K562 (cell line): Measurements from ENCODE around the gene DNAH1. TPM values are rescaled to one million over a fixed set of nuclear protein-coding genes. Genes with fewer than 3 reads are reported as not detected.

ENCODE experiments used
- ATAC-seq: fragments of 200-7000 bp; cut with Tn5 transposase; 3 replicates; pipeline ENCODE4 v1.9.1; 2020; ENCODE audit warnings: moderate library complexity
- BruUV-seq: library from RNA; stranded (reverse); fragments of 400-500 nt; replicated peaks from 2 replicates; lab custom pipeline; 2021; lab: Mats Ljungman, UMichigan
- CTCF ChIA-PET: fragments of 300-600 bp; formaldehyde crosslinking; extraction: SDS; loops from one replicate; lab custom pipeline; 2021; ENCODE audit warnings: low intra/inter-chr PET ratio; lab: Yijun Ruan, JAX
- POLR2A ChIA-PET: fragments of 300-600, 350-650 bp; sonication (Branson Sonifier 250); formaldehyde crosslinking; extraction: SDS; loops from one replicate; lab custom pipeline; 2021; ENCODE audit warnings: antibody characterized with exemption, inconsistent platforms; lab: Yijun Ruan, JAX
- DNase-seq, 4 experiments: peaks; one replicate each; pipeline versions ENCODE4 v3.0.0 to v3.0.0-alpha.2; 2011 to 2018; ENCODE audit warnings: low spot score in 3 of 4, mixed read lengths in 3 of 4; ENCODE audit errors: extremely low read depth in 1 of 4
- FAIRE-seq: peaks from 2 replicates; lab custom pipeline; 2011; peaks lifted over from hg19 to GRCh38; lab: Jason Lieb, UNC
- H2AFZ ChIP-seq: 2 replicates; pipeline ENCODE4 v1.6.0; 2011; ENCODE audit warnings: low read depth, low read length, control low read depth, inconsistent platforms
- H3K27ac ChIP-seq: fragments of 200-600 bp; 3 replicates; pipeline ENCODE4 v1.8.0; 2011; ENCODE audit warnings: low read depth, mild to moderate bottlenecking, control low read depth, inconsistent platforms, low read length, moderate library complexity, mixed read lengths; ENCODE audit errors: extremely low read depth
- H3K27me3 ChIP-seq, 2 experiments: fragments of 300-600 bp in 1 of 2; 2 replicates in 1 of 2; 3 replicates in 1 of 2; pipeline versions ENCODE4 v1.6.0 to v1.8.0; 2011; ENCODE audit warnings: inconsistent platforms in 2 of 2, low read length in 2 of 2, mild to moderate bottlenecking in 1 of 2, mixed read lengths in 1 of 2, moderate library complexity in 1 of 2; ENCODE audit not compliant: control insufficient read depth in 2 of 2, insufficient read depth in 2 of 2
- H3K36me3 ChIP-seq: fragments of 300-600 bp; 3 replicates; pipeline ENCODE4 v1.8.0; 2011; ENCODE audit warnings: mild to moderate bottlenecking, low read length, inconsistent platforms; ENCODE audit not compliant: control insufficient read depth, insufficient read depth
- H3K4me1 ChIP-seq, 2 experiments: fragments of 200-600 bp in 1 of 2; replicated peaks in 1 of 2; 2 replicates in 1 of 2; 3 replicates in 1 of 2; pipeline versions ENCODE4 v1.5.1 to v1.8.0; 2011; ENCODE audit warnings: inconsistent platforms in 2 of 2, low read length in 2 of 2, mild to moderate bottlenecking in 1 of 2, mixed read lengths in 1 of 2, moderate library complexity in 1 of 2; ENCODE audit not compliant: control insufficient read depth in 2 of 2, insufficient read depth in 2 of 2
- H3K4me2 ChIP-seq: 2 replicates; pipeline ENCODE4 v1.6.1; 2011; ENCODE audit warnings: low read length, control low read depth, inconsistent platforms, mixed read lengths; ENCODE audit not compliant: insufficient read depth
- H3K4me3 ChIP-seq: fragments of 200-600 bp; sonication (generic), shearing (Covaris generic); 2 replicates; pipeline ENCODE4 v1.5.1; 2016; ENCODE audit warnings: control low read depth, inconsistent platforms
- H3K79me2 ChIP-seq: fragments of 200-600 bp; 3 replicates; pipeline ENCODE4 v1.8.0; 2011; ENCODE audit warnings: low read length, inconsistent platforms; ENCODE audit not compliant: control insufficient read depth, insufficient read depth
- H3K9ac ChIP-seq, 2 experiments: 2 replicates each; pipeline versions ENCODE4 v1.6.0 to v1.6.1; 2011; ENCODE audit warnings: low read depth in 2 of 2, low read length in 2 of 2, control low read depth in 1 of 2, inconsistent platforms in 1 of 2, mild to moderate bottlenecking in 1 of 2, mixed read lengths in 1 of 2; ENCODE audit not compliant: insufficient read depth in 1 of 2
- H3K9me1 ChIP-seq: one replicate; pipeline ENCODE4 v1.6.0; 2011; ENCODE audit warnings: inconsistent platforms, mild to moderate bottlenecking, low read length, moderate library complexity; ENCODE audit not compliant: control insufficient read depth, insufficient read depth
- H3K9me3 ChIP-seq: replicated peaks from 2 replicates; pipeline ENCODE4 v1.5.1; 2011; ENCODE audit warnings: low read depth, low read length, inconsistent platforms; ENCODE audit not compliant: control insufficient read depth, insufficient read depth
- H4K20me1 ChIP-seq: replicated peaks from 2 replicates; pipeline ENCODE4 v1.6.1; 2011; ENCODE audit warnings: low read length, inconsistent platforms, mixed read lengths; ENCODE audit not compliant: control insufficient read depth, insufficient read depth
- BRD4 ChIP-seq: fragments of 200-600 bp; sonication (generic); IDR thresholded peaks from 2 replicates; pipeline ENCODE4 v1.6.1; 2017; ENCODE audit warnings: inconsistent platforms
- CEBPG ChIP-seq, 3 experiments: fragments of 200-800 bp in 1 of 3; sonication (Bioruptor generic) in 1 of 3; sonication (generic) in 1 of 3; formaldehyde crosslinking in 1 of 3; IDR thresholded peaks in 2 of 3; conservative IDR thresholded peaks in 1 of 3; 2 replicates each; pipeline versions ENCODE4 v1.6.1 to v1.8.0; 2016 to 2022; ENCODE audit warnings: missing compliant biosample characterization in 2 of 3, missing genetic modification characterization in 2 of 3, mild to moderate bottlenecking in 1 of 3, missing genetic modification reagents in 1 of 3
- CHD2 ChIP-seq: IDR thresholded peaks from 2 replicates; pipeline ENCODE4 v1.6.1; 2011; ENCODE audit warnings: low read depth, low read length
- ZFP91 ChIP-seq: sonication (generic); formaldehyde crosslinking; IDR thresholded peaks from 2 replicates; pipeline ENCODE4 v1.8.0; 2022; ENCODE audit warnings: mild to moderate bottlenecking, missing genetic modification reagents
- ZNF766 ChIP-seq: fragments of 200-800 bp; sonication (Bioruptor generic); conservative IDR thresholded peaks from 2 replicates; pipeline ENCODE4 v1.6.1; 2016; ENCODE audit warnings: missing genetic modification characterization, missing compliant biosample characterization
- WGBS: fragments of 100-300 bp; shearing (Covaris generic); methylation state at CpG from one replicate; pipeline ENCODE4 v1.1.6; 2016; ENCODE audit warnings: low coverage, mixed read lengths; ENCODE audit not compliant: insufficient coverage; ENCODE audit errors: missing lambda C conversion rate; 5-methylcytosine and 5-hydroxymethylcytosine counted together
- in situ Hi-C: fragments of 300-500 bp; cut with MboI; formaldehyde crosslinking; loops from 4 replicates; pipeline ENCODE4 v1.15.0; 2018; ENCODE audit warnings: inconsistent platforms, mixed read lengths
- intact Hi-C: fragments of 100-400 bp; cut with micrococcal nuclease; formaldehyde crosslinking; loops from 2 replicates; pipeline ENCODE4 v1.14.2; 2022
- polyA plus RNA-seq, 8 experiments: library from polyadenylated mRNA; depleted of rRNA in 4 of 8; stranded (reverse) in 5 of 8; unstranded in 3 of 8; fragments of >200 nt; fragmentation: Nextera tagmentation in 2 of 8; fragmentation: Illumina TruSeq in 1 of 8; extraction: Ambion mirVana in 2 of 8; extraction: Trizol in 1 of 8; gene quantifications; 2 replicates each; pipeline versions ENCODE4 v1.2.1 to v1.2.3, GENCODE V29; 2011 to 2014; ENCODE audit warnings: inconsistent platforms in 1 of 8, missing spikeins in 1 of 8
- total RNA-seq, 7 experiments: library from RNA; depleted of rRNA in 6 of 7; stranded (reverse); fragments of >200 nt in 6 of 7; fragmentation: Illumina TruSeq in 2 of 7; extraction: Trizol in 2 of 7; gene quantifications; 2 replicates each; pipeline versions ENCODE4 v1.2.1 to v1.2.3, GENCODE V29; 2011 to 2021; ENCODE audit warnings: low replicate concordance in 1 of 7

The DNAH1 gene
- total and polyA plus RNA-seq, 9 of the 15 experiments (the other 6 are each of a cell fraction or from before 2014, with no cell fraction given) = 0.04 to 0.84 (median 0.50) TPM

- H3K9ac ChIP-seq = no peak overlapping the region; a peak in 1 of 4 replicates
- H3K79me2 ChIP-seq = no peaks in the 10 kb centered on the region
- DNase-seq = no peak
- H3K9me3 ChIP-seq = no peaks in the 10 kb centered on the region
- no TSS peak for BruUV-seq
- H3K27me3 ChIP-seq = peaks cover 0 to 4% of the 10 kb centered on the region in 2 experiments; a peak in 1 of 5 replicates
- in situ Hi-C loops (loop anchor here (10.0 kb wide), 1 partner anchor 149 kb away; no protein-coding TSS in a partner anchor), intact Hi-C loops (no loop called here)
- TF ChIP-seq BRD4 (no peak), ZFP91 (CRISPR knock-in tag) (no peak), CEBPG (CRISPR knock-in tag; IDR thresholded peaks at IDR 0.05) (no peak), CEBPG (tag; conservative IDR thresholded peaks at IDR 0.05 in 1 of 2, IDR thresholded peaks at IDR 0.05 in 1 of 2) (no peak), CHD2 (no peak), ZNF766 (no peak)
- no peaks in the 10 kb centered on the region for H3K9me1 ChIP-seq
- H3K4me3 ChIP-seq = no peak overlapping the region
- peaks cover 0 to 26% of the 10 kb centered on the region in 2 experiments; a peak in 2 of 5 replicates for H3K4me1 ChIP-seq
- ATAC-seq = no peak
- peak overlapping the region; percentile 23; the same call in 1 of the 2 replicates for H2AFZ ChIP-seq
- H3K4me2 ChIP-seq = no peak overlapping the region
- 43% methylated on average over 18 of the region's 25 CpGs for WGBS
- H4K20me1 ChIP-seq = no peaks in the 10 kb centered on the region
- ChIA-PET POLR2A (interaction anchor here (0.5 to 0.7 kb wide), 2 partner anchors 113 to 210 kb away, joined by 3 to 4 read pairs; no protein-coding TSS in a partner anchor), CTCF (interaction anchor here (1.8 kb wide), 1 partner anchor 15 kb away, joined by 8 read pairs; no protein-coding TSS in a partner anchor)
- no peak overlapping the region for H3K27ac ChIP-seq
- FAIRE-seq = no peak
- H3K36me3 ChIP-seq = no peaks in the 10 kb centered on the region
Observed at GRCh38 chr3:52443791-52444687, 127.9 kb downstream of the DNAH1 start.
